Large intestine (tissue), 3 donors: ENCODE measurements around the gene DCLK2. TPM values are rescaled to one million over a fixed set of nuclear protein-coding genes. Genes with fewer than 3 reads are reported as not detected.

Experiments
- DNase-seq, 2 donors: peaks; one replicate each; pipeline versions ENCODE4 v3.0.0 to v3.0.0-alpha.2; 2013
- H3K27ac ChIP-seq: one replicate; pipeline ENCODE4 v1.5.1; 2013; ENCODE audit warnings: low read length
- H3K27me3 ChIP-seq: 2 replicates; pipeline ENCODE4 v1.6.1; 2013; ENCODE audit warnings: low read length; ENCODE audit not compliant: control insufficient read depth, insufficient read depth
- H3K36me3 ChIP-seq: 2 replicates; pipeline ENCODE4 v1.6.1; 2013; ENCODE audit warnings: low read length; ENCODE audit not compliant: control insufficient read depth, insufficient read depth
- H3K4me1 ChIP-seq: one replicate; pipeline ENCODE4 v1.6.1; 2013; ENCODE audit warnings: low read length; ENCODE audit not compliant: control insufficient read depth, insufficient read depth
- H3K4me3 ChIP-seq: one replicate; pipeline ENCODE4 v1.5.1; 2013; ENCODE audit warnings: low read length
- H3K9me3 ChIP-seq: one replicate; pipeline ENCODE4 v1.6.1; 2013; ENCODE audit warnings: mild to moderate bottlenecking, low read depth, low read length, moderate library complexity; ENCODE audit not compliant: control insufficient read depth
- WGBS: methylation state at CpG from one replicate; pipeline ENCODE4 v1.1.5; 2013; ENCODE audit warnings: low lambda C conversion rate; ENCODE audit not compliant: insufficient coverage; 5-methylcytosine and 5-hydroxymethylcytosine counted together
- polyA plus RNA-seq: library from polyadenylated mRNA; unstranded; fragments of 120-200 nt; gene quantifications from one replicate; pipeline ENCODE4 v1.2.1, GENCODE V29; 2013

The DCLK2 gene
- polyA plus RNA-seq, 1 donor: 7.1 TPM

GRCh38 chr4:150306719-150307118, 228.5 kb downstream of the DCLK2 start:
- H3K27ac ChIP-seq: no peak overlapping the region
- no peaks in the 10 kb centered on the region for H3K4me1 ChIP-seq
- H3K36me3 ChIP-seq: peaks cover 9% of the 10 kb centered on the region
- DNase-seq: no peak
- WGBS: 100% methylated on average over 1 of the region's 1 CpG
- no peak overlapping the region for H3K4me3 ChIP-seq
- H3K27me3 ChIP-seq: no peaks in the 10 kb centered on the region
- no peaks in the 10 kb centered on the region for H3K9me3 ChIP-seq
